NCI-H1694 (cell line): ENCODE measurements around the gene DLK2.

Source experiments
- DNase-seq: peaks from one replicate; lab custom pipeline; 2025; lab: John Stamatoyannopoulos, UW

Gene DLK2

GRCh38 chr6:43453831-43454230, 1.5 kb downstream of the DLK2 start:
- DNase-seq: no peak

- no peak for DNase-seq
Measured at GRCh38 chr6:43452896-43453295, 2.5 kb downstream of the DLK2 start.

DNA sequence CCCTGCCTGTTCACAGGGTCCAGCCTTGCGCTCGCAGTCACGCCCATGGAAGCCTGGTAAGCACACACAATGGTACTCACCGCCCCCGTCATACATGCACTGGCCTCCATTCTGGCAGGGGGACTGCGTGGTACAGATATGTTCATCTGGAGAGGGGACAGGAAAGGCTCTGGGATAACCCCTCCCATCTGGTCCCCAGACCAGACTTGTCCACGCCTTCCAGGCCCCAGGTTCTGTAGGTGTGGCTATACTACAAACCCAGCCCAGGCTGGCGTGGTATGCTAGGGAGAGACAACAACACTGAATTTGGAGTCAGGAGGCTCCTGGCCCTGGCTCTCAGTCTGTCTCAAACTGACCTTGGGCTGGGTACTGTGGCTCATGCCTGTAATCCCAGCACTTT, 3.4 kb downstream of the DLK2 start:
- no peak for DNase-seq

- no peak for DNase-seq
Measured at GRCh38 chr6:43451348-43451747, 4.0 kb downstream of the DLK2 start.

DNA sequence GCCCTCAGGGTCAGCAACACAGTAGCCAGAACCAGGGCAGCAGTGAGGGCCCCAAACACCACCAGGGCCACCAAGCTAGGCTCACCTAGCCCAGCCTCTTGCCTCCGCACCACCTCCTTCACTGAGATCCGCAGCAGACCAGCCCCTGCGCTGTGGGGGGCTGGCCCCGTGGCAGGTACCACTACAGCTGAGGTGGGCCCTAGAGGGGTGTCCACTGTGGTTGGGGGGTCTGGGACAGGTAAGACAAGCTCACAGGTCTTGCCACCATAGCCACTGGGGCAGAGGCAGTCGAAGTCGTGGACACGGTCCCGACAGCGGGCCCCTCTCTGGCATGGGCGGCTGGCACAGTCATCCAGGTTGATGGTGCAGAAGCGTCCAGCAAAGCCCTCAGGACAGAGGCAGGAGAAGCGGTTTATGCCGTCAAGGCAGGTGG, 4.6 kb downstream of the DLK2 start:
- no peak for DNase-seq

DNA sequence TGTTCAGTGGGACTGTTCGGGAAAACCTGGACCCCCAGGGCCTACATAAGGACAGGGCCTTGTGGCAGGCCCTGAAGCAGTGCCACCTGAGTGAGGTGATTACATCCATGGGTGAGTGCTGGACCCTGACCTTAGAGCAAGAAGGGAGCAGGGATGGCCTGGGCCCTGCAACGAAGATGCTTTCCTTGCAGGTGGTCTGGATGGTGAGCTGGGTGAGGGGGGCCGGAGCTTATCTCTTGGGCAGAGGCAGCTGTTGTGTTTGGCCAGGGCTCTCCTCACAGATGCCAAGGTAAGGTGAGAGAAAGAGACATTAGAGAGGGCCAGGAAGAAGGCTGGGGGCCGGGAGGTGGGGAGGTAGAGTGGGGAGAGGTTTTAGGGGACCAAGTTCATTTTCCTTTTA, 6.4 kb downstream of the DLK2 start:
- DNase-seq: no peak

GRCh38 chr6:43447604-43448003, 7.7 kb downstream of the DLK2 start:
- DNase-seq: no peak

GRCh38 chr6:43445576-43445975, 9.8 kb downstream of the DLK2 start:
- no peak for DNase-seq

GRCh38 chr6:43444582-43444981, 10.8 kb downstream of the DLK2 start:
- DNase-seq: no peak

- no peak for DNase-seq
Measured at GRCh38 chr6:43444036-43444435, 11.3 kb downstream of the DLK2 start.

GRCh38 chr6:43442935-43443334, 12.4 kb downstream of the DLK2 start:
- DNase-seq: no peak

GRCh38 chr6:43437700-43438099, 17.6 kb downstream of the DLK2 start:
- DNase-seq: no peak

- no peak for DNase-seq
Measured at GRCh38 chr6:43436577-43437282, 18.6 kb downstream of the DLK2 start.

- DNase-seq: no peak
Measured at GRCh38 chr6:43435682-43436437, 19.5 kb downstream of the DLK2 start.

GRCh38 chr6:43434943-43435342, 20.4 kb downstream of the DLK2 start:
- DNase-seq: no peak

DNA sequence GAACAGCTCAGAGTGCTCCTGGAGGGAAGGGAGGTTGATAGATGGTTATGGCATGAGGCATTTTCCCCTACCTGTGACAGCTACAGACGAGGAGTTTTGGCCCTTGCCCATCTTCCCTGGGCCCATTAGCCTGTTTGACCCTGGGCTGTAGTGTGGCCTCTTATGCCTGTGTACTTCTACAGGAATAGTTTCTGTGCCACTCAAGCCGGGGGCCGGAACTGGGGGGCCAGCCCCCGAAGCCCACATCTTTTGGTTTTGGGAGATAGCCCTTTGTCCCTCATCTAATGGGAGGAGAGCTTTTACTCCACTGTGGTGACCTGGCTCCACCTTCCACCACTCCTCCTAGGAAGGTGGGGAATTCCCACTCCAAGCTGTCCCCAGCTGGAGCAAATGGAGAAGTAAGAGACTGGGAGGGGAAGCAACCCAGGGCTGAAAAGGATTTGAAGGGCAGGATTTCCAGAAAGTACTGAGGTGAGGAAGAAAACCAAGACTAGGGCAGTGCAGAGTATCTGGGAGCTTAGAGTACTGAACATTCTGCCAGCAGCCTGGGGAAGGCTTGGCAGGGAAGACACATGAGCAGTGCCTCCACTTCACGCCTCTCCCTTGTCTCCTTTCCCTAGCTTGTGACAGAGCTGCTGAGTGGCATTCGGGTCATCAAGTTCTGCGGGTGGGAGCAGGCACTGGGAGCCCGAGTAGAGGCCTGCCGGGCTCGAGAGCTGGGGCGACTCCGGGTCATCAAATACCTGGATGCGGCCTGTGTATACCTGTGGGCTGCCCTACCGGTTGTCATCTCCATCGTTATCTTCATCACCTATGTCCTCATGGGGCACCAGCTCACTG, 21.1 kb downstream of the DLK2 start:
- DNase-seq: no peak

DNA sequence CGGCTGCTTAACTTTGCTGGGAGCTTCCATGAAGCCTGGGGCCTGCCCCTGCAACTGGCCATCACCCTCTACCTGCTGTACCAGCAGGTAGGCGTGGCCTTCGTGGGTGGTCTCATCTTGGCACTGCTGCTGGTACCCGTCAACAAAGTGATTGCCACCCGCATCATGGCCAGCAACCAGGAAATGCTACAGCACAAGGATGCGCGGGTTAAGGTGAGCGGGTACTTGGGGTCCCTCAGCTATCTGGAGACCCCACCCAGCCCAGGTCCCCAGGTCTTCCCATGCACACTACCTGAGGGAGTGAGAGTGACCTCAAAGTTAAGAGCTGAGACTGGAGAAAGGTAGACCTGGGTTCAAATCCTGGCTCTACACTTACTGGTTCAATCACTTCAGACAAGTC, 22.2 kb downstream of the DLK2 start:
- no peak for DNase-seq

DNA sequence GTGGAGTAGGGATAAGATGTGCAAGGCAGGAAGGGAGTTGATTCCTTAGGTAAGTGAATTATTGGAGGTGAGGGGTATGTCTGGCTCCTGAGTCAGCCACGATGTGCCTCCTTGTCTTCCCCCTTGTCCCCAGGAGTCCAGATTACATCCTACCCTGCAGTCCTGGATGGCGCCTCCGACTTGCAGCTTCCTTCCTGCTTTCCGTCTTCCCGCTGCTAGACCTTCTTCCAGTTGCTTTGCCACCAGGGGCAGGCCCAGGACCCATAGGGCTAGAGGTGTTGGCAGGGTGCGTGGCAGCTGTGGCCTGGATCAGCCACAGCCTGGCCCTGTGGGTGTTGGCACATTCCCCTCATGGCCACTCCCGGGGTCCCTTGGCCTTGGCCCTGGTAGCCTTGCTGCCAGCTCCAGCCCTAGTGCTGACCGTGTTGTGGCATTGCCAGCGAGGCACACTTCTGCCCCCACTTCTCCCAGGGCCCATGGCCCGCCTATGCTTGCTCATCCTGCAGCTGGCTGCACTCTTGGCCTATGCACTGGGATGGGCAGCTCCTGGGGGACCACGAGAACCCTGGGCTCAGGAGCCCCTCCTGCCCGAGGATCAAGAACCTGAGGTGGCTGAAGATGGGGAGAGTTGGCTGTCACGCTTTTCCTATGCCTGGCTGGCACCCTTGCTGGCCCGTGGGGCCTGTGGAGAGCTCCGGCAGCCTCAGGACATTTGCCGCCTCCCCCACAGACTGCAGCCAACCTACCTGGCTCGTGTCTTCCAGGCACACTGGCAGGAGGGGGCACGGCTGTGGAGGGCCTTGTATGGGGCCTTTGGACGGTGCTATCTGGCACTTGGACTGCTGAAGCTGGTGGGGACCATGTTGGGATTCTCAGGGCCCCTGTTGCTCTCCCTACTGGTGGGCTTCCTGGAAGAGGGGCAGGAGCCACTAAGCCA, 23.1 kb downstream of the DLK2 start:
- no peak for DNase-seq

- DNase-seq: no peak
Measured at GRCh38 chr6:43428874-43429273, 26.5 kb downstream of the DLK2 start.

GRCh38 chr6:43428112-43428570, 27.2 kb downstream of the DLK2 start:
- no peak for DNase-seq

DNA sequence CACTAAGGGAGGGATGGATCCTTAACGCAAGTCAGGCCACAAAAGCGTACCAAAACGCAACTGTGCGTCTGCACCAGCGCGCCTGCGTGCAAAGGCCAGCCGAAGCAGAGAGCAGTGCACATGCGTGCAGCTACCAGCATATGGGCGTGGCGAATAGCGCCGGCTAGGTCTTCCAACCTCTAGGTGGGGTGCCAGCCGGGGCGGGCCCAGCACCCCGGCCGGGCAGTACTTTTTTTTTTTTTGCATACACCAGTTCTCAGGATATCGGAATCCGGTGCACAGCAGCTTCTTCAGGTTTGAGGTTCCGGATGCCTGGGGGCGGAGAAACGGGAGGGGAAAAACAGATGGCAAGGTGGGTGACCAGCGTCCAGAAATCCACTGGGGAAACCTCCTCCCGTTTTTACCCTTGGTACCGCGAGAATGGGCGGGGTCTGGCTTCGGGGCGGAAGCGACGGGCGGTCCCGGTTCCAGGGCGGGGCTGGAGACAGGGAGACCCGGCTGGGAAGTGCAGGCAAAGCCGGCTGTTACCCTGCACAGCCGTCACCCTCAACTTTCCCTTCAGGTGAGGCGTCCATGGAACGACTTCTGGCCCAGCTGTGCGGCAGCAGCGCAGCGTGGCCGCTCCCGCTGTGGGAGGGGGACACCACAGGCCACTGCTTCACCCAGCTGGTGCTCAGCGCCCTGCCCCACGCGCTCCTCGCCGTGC, 27.8 kb downstream of the DLK2 start, which contains the start of gene ABCC10:
TSS of gene ABCC10 (plus strand) at position 136 of the 706 bp plus-strand sequence. CDS start at position 574, 438 bp downstream.
- peak; percentile 85 for DNase-seq
